Peyer's patch (tissue), 4 donors: ENCODE results near the gene AKAP17A. TPM values are rescaled to one million over a fixed set of nuclear protein-coding genes. Genes with fewer than 3 reads are reported as not detected.
"Not testable (repeated sequence)": the region's sequence is repeated elsewhere in the genome, so short reads cannot be mapped to it uniquely, and the experiment has no call there.

Source experiments
- DNase-seq, 3 donors: peaks; one replicate each; pipeline ENCODE4 v3.0.0-alpha.2; 2017 to 2019
- H3K27ac ChIP-seq, 4 donors: fragments of 200-600 bp; sonication (generic); one replicate each; pipeline ENCODE4 v1.5.1; 2016 to 2019
- H3K27me3 ChIP-seq, 2 donors: fragments of 200-600 bp; sonication (generic); one replicate each; pipeline ENCODE4 v1.5.1; 2019
- H3K36me3 ChIP-seq, 3 donors: fragments of 200-600 bp; sonication (generic); one replicate each; pipeline ENCODE4 v1.5.1; 2016 to 2019
- H3K4me1 ChIP-seq, 4 donors: fragments of 200-600 bp; sonication (generic); one replicate each; pipeline ENCODE4 v1.5.1; 2016 to 2019
- H3K4me3 ChIP-seq, 4 donors: fragments of 200-600 bp; sonication (generic); 1 replicate in 3 of 4; 2 replicates in 1 of 4; pipeline ENCODE4 v1.5.1; 2016 to 2019; ENCODE audit warnings: mild to moderate bottlenecking in 1 of 4
- H3K9me3 ChIP-seq, 4 donors: fragments of 200-600 bp; sonication (generic); one replicate each; pipeline ENCODE4 v1.5.1; 2016 to 2019; ENCODE audit warnings: mild to moderate bottlenecking in 1 of 4
- CTCF ChIP-seq, 6 experiments: fragments of 450-650 bp in 4 of 6; fragments of 200-600 bp in 2 of 6; sonication (generic) in 1 of 6; IDR thresholded peaks; one replicate each; pipeline ENCODE4 v1.5.1; 2017 to 2019; ENCODE audit warnings: antibody characterized with exemption in 6 of 6, mild to moderate bottlenecking in 3 of 6, moderate library complexity in 1 of 6
- POLR2A ChIP-seq, 2 donors: fragments of 450-650 bp; IDR thresholded peaks; one replicate each; pipeline ENCODE4 v1.5.1; 2017; ENCODE audit warnings: antibody characterized with exemption in 2 of 2, mild to moderate bottlenecking in 2 of 2, moderate library complexity in 2 of 2
- total RNA-seq, 4 donors: library from RNA; depleted of rRNA; stranded (reverse); fragments of >200 nt; gene quantifications; one replicate each; pipeline ENCODE4 v1.1.0, GENCODE V29; 2016

The AKAP17A gene
- total RNA-seq, 4 donors from 2014 or later: 41.0 to 201 (median 107) TPM

GRCh38 chrX:1618689-1619088, 27.3 kb downstream of the AKAP17A start:
- TF ChIP-seq POLR2A (IDR thresholded peaks at IDR 0.05): no peak
- TF ChIP-seq CTCF (IDR thresholded peaks at IDR 0.05): no peak
- no peaks in the 10 kb centered on the region for H3K27me3 ChIP-seq
- no peaks in the 10 kb centered on the region for H3K36me3 ChIP-seq
- DNase-seq: no peak
- no peaks in the 10 kb centered on the region for H3K4me1 ChIP-seq
- no peak overlapping the region for H3K27ac ChIP-seq
- no peak overlapping the region for H3K4me3 ChIP-seq
- no peaks in the 10 kb centered on the region for H3K9me3 ChIP-seq

- Histone ChIP-seq H3K9me3 (no peaks in the 10 kb centered on the region), H3K36me3 (no peaks in the 10 kb centered on the region), H3K4me1 (no peaks in the 10 kb centered on the region), H3K27ac (no peak overlapping the region), H3K4me3 (no peak overlapping the region), H3K27me3 (no peaks in the 10 kb centered on the region)
- DNase-seq: no peak
- TF ChIP-seq POLR2A (IDR thresholded peaks at IDR 0.05): no peak
- no peak for TF ChIP-seq CTCF (IDR thresholded peaks at IDR 0.05)
Measured at GRCh38 chrX:1623691-1624090, 32.3 kb downstream of the AKAP17A start.

GRCh38 chrX:1624158-1624860, 32.9 kb downstream of the AKAP17A start:
- H3K36me3 ChIP-seq, H3K27ac ChIP-seq, H3K27me3 ChIP-seq, H3K4me3 ChIP-seq, H3K9me3 ChIP-seq, DNase-seq, H3K4me1 ChIP-seq: not testable (repeated sequence)

- H3K4me1 ChIP-seq, H3K9me3 ChIP-seq, H3K27me3 ChIP-seq, H3K4me3 ChIP-seq, H3K36me3 ChIP-seq, DNase-seq, H3K27ac ChIP-seq: not testable (repeated sequence)
Measured at GRCh38 chrX:1624861-1625215, 33.4 kb downstream of the AKAP17A start.

GRCh38 chrX:1629244-1629643, 37.8 kb downstream of the AKAP17A start:
- no peak for DNase-seq
- no peaks in the 10 kb centered on the region for H3K27me3 ChIP-seq
- H3K27ac ChIP-seq: no peak overlapping the region
- no peaks in the 10 kb centered on the region for H3K36me3 ChIP-seq
- H3K4me1 ChIP-seq: no peaks in the 10 kb centered on the region
- H3K4me3 ChIP-seq: no peak overlapping the region
- TF ChIP-seq POLR2A (IDR thresholded peaks at IDR 0.05) (no peak), CTCF (IDR thresholded peaks at IDR 0.05) (no peak)
- no peaks in the 10 kb centered on the region for H3K9me3 ChIP-seq

- no peaks in the 10 kb centered on the region for H3K36me3 ChIP-seq
- H3K4me3 ChIP-seq: no peak overlapping the region
- H3K27me3 ChIP-seq: no peaks in the 10 kb centered on the region
- no peak overlapping the region for H3K27ac ChIP-seq
- no peaks in the 10 kb centered on the region for H3K4me1 ChIP-seq
- no peak for TF ChIP-seq POLR2A (IDR thresholded peaks at IDR 0.05)
- no peak for TF ChIP-seq CTCF (IDR thresholded peaks at IDR 0.05)
- peaks cover 0 to 9% (median 3%) of the 10 kb centered on the region in 4 donors for H3K9me3 ChIP-seq
- DNase-seq: no peak
Measured at GRCh38 chrX:1646009-1646408, 54.6 kb downstream of the AKAP17A start.

- H3K36me3 ChIP-seq: no peaks in the 10 kb centered on the region
- peaks cover 0 to 9% (median 3%) of the 10 kb centered on the region in 4 donors for H3K9me3 ChIP-seq
- TF ChIP-seq POLR2A (IDR thresholded peaks at IDR 0.05) (no peak), CTCF (IDR thresholded peaks at IDR 0.05) (no peak)
- no peak overlapping the region for H3K4me3 ChIP-seq
- DNase-seq: no peak
- no peaks in the 10 kb centered on the region for H3K27me3 ChIP-seq
- no peak overlapping the region for H3K27ac ChIP-seq
- H3K4me1 ChIP-seq: no peaks in the 10 kb centered on the region
Measured at GRCh38 chrX:1649621-1650020, 58.2 kb downstream of the AKAP17A start.
